MM.1S (cell line): ENCODE data around the gene DMRT3.

Source experiments
- CTCF ChIP-seq: fragments of 300-600 bp; sonication (generic); IDR thresholded peaks from 2 replicates; pipeline ENCODE4 v1.5.1; 2016; ENCODE audit warnings: antibody characterized with exemption, low read length, mixed read lengths
- EZH2 ChIP-seq: fragments of 300-600 bp; sonication (generic); optimal IDR thresholded peaks from 2 replicates; pipeline ENCODE3; 2017; ENCODE audit warnings: low read depth, mild to moderate bottlenecking, antibody characterized with exemption, low read length, mixed read lengths
- EZH2phosphoT487 ChIP-seq: fragments of 300-600 bp; sonication (generic); IDR thresholded peaks from 2 replicates; pipeline ENCODE4 v1.6.1; 2018; ENCODE audit warnings: antibody characterized with exemption, low read length

GRCh38 chr9:952546-952945, 23.9 kb upstream of the DMRT3 start:
- TF ChIP-seq CTCF (no peak), EZH2 (no peak), EZH2phosphoT487 (no peak)
